GDM1 (cell line): ENCODE measurements around the gene WRAP53.

Experiments
- DNase-seq: peaks from one replicate; lab custom pipeline; 2025; lab: John Stamatoyannopoulos, UW

The WRAP53 gene

GRCh38 chr17:7684851-7685532, 3.3 kb upstream of the WRAP53 start:
- no peak for DNase-seq

GRCh38 chr17:7685533-7686221, 2.6 kb upstream of the WRAP53 start:
- DNase-seq, result peak; percentile 86

- peak; percentile 71 for DNase-seq
These were observed 1.8 kb upstream of the WRAP53 start for GRCh38 chr17:7686222-7687071.

- DNase-seq, result peak; percentile 80
These were observed 987 bp upstream of the WRAP53 start, which contains the start of gene TP53 for GRCh38 chr17:7687072-7687907. TSS of gene TP53 (minus strand) at chr17:7687490. CDS start at chr17:7676594, 10,896 bp downstream.

GRCh38 chr17:7688808-7689316, 585 bp downstream of the WRAP53 start:
- DNase-seq, result no peak

- no peak for DNase-seq
These were observed 7.3 kb downstream of the WRAP53 start for GRCh38 chr17:7695586-7695985.

- DNase-seq, result no peak
These were observed 9.7 kb downstream of the WRAP53 start for GRCh38 chr17:7697828-7698588.

GRCh38 chr17:7700510-7700909, 12.2 kb downstream of the WRAP53 start:
- no peak for DNase-seq

GRCh38 chr17:7701681-7702080, 13.4 kb downstream of the WRAP53 start:
- no peak for DNase-seq

- no peak for DNase-seq
These were observed 14.5 kb downstream of the WRAP53 start for GRCh38 chr17:7702776-7703175.

GRCh38 chr17:7703584-7704479, 15.6 kb downstream of the WRAP53 start:
- DNase-seq, result no peak

GRCh38 chr17:7704601-7705268, 16.5 kb downstream of the WRAP53 start, which contains the start of gene EFNB3:
TSS of gene EFNB3 (plus strand) at chr17:7705202. CDS start at chr17:7705599, 397 bp downstream.
- DNase-seq, result no peak

GRCh38 chr17:7705269-7706255, 17.3 kb downstream of the WRAP53 start:
- no peak for DNase-seq

- DNase-seq, result no peak
These were observed 18.5 kb downstream of the WRAP53 start for GRCh38 chr17:7706631-7707354.

- no peak for DNase-seq
These were observed 19.2 kb downstream of the WRAP53 start for GRCh38 chr17:7707446-7707845.

GRCh38 chr17:7707858-7708750, 19.8 kb downstream of the WRAP53 start:
- DNase-seq, result no peak
